HS-5 (cell line): Measurements from ENCODE around the gene CASP8.
"Not testable (repeated sequence)": the region's sequence is repeated elsewhere in the genome, so short reads cannot be mapped to it uniquely, and the experiment has no call there.

Source experiments
- DNase-seq: peaks from one replicate; pipeline ENCODE4 v3.0.0-alpha.2; 2012; ENCODE audit warnings: low read depth

Gene CASP8

DNA sequence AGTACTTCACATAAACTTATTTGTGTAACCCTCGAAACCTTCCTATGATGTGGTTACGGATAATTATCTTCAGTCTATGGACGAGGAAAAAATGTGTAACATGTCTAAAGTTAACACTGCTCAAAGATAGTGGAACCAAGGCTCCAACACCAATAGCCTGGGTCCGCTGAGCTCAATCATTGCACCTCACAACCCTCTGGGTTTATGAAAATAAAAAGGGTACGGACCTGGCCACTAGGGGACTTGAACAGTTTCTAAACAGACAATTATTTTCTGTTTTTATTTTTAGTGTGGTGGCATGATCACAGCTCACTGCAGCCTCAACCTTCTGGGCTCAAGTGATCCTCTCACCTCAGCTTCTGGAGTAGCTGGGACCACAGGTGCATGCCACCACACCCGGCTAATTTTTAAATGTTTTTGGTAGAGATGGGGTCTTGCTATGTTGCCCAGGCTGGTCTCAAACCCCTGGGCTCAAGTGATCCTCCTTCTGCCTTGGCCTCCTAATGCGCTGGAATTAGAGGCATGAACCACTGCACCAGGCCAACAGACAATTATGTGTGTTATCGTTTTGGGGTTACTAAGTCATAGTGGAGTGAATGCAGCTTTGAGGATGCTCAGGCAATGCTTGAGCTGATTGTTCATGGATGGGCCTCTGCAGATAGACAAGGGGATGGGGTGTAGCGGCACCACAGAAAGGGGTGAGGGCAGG, 10.1 kb downstream of the CASP8 start:
- DNase-seq: no peak

DNA sequence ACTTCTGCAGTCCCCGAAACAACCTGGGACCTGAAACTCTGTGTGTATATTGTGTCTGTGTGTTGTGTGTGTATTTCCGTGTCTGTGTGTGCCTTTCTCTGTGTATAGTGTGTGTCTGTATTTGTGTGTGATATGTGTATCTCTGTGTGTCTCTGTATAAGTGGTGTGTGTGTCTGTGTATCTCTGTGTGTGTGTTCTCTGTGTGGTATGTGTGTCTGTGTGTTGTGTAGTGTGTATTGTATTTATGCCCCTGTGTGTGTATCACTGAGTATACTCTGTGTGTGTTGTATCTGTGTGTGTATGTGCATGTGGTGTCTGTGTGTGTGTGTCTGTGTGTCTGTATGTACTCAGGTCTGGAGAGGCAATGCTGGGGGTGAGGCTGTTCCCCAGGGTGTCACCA, 11.6 kb downstream of the CASP8 start:
- DNase-seq: no peak

DNA sequence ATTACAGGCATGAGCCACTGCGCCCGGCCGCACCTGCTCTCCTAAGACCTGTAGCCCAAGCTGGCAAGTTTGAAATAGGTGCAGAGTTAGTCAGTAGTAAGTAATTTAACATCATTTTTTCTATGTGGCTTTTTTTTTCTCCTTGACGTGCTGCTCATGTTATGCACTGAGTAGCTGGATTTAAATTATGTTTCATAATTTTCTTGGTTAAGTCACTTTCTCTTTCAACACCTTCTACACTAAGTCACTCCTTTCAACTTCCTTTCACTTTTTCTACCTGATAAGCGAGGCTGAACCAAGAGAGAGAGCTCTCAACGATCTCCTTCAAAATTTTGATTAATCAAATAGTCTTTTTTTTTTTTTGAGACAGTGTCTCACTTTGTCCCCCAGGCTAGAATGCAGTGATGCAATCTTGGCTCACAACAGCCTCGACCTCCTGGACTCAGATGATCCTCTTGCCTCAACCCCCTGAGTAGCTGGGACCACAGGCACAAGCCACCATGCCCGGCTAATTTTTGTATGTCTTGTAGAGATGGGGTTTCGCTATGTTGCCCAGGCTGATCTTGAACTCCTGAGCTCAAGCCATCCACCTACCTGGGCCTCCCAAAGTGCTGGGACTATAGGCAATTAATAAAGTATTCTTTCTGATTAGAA, 13.1 kb downstream of the CASP8 start:
- no peak for DNase-seq

DNA sequence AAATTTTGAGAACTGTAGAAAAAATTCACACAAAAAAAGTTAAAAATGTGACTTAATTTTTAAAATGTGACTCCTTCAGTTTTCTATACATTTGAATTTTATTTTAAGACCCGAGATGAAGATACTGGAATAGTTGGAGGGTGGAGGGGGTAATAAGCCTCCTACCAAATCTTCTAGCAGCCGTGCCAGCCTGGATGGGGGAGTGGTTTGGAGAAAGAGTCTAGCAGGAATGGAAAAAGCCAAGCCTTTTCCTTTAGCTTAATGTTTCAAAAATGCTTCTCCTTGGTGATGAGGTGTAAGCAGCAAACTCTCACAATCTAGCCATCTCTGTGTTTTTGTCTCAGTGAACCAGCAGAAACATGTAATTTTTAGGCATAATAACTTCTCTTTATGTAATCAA, 14.7 kb downstream of the CASP8 start:
- no peak for DNase-seq

DNA sequence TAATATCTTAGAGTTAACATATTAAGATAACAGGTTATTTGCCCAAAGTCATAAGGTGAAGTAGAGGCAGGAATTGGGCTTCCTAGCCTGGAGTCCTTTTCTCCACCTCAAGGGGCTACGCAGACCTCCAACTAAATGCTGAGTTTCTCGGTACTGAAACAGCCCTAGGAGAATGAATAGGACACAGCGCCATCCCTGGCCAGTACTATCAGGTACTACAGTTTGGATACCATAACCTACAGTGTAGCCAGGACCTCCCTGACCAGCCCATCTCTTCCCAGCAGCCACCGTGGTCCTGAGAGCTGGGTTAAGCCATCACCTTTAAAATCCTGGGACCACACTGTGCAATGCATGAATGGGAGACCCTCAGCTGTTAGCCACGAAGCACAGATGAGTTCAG, 15.7 kb downstream of the CASP8 start:
- DNase-seq: no peak

DNA sequence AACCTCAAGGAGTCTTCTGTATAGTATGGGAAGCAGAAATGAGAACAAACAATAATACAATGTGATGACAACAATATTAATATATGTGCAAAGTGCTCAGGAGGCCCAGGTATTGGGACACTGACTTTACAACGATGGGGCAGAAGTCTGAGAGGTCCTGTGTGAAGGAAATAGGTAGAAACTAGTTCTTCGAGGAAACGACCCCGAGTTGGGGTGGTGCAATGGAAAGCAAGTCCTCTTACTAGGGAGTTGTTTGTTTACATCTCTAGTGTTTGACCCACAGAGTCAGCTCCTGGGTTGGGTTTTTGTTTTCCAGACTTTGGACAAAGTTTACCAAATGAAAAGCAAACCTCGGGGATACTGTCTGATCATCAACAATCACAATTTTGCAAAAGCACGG, 16.2 kb downstream of the CASP8 start:
- no peak for DNase-seq

DNA sequence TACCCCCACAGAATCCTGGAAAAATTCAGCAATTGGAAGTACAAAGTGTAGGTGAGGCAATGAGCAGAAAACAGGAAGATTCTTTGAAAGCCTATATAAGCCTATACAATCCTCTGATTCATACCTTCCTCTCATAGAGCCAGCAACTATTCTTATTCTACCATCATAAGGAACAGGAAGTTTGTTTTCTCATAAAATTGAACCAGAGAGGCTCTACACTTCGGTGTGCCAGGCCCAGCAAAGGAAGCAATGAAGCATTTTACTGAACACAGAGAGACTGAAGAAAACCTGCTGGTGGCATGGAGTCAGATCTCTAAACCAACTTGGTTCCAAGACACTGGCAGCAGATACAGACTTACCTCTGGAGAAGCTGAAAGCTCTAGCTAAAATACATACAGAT, 18.7 kb downstream of the CASP8 start:
- DNase-seq: no peak

DNA sequence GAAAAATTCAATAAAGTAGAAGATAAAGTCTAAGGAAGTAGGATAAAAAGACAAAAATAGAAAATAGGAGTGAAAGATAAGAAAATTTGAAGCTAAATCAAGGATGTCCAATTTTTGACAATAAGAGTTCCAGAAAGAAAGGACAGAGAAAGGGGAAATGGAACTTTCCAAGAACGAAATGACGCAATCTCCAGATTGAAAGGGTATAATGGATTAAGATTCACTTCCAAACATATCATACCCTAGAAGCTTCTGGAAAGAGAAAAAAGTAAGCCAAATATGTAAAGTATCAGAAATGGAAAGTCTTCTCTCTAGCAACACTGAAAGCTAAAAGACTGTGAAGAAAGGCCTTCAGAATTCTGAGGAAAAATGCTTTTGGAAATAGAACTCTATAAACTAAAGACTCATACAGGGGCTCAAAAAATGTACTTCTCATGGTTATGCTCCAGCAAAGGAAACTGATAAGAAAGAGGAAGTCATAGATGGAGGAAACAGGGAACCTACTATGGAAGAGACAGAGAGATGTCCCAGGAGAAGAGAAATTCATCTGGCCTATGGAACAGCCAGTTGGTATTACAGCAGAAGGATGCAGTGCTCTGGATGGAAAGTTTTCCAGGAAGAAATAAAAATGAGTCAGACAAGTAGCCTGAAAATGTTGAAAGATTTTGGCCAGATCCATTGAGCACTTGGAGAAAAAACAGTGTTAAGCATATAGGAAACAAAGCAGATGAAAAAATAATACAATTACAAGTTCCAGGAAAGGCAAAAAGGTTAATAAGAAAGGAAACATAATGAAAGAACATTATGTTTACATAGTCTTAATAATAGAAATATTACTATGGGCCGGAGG, 20.1 kb downstream of the CASP8 start:
- DNase-seq: no peak

DNA sequence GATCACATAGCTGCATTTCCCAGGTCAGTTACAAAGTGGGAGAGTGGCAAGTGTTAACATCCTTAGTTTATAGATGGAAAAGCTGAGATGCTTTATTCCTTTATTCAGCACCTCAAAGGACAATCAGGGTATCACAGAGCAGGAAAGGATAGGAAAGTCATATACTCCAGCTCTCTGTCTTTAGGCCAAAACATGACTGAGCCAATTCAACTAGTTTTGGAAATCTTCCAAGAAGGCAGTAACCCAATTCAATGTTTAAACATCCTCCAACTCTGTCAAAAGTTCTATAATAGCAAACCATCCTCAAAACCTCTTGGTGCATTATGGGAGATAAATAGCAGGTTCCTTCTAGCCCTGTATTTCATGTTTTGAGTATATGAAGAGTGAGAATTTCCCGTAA, 25.2 kb downstream of the CASP8 start:
- no peak for DNase-seq

DNA sequence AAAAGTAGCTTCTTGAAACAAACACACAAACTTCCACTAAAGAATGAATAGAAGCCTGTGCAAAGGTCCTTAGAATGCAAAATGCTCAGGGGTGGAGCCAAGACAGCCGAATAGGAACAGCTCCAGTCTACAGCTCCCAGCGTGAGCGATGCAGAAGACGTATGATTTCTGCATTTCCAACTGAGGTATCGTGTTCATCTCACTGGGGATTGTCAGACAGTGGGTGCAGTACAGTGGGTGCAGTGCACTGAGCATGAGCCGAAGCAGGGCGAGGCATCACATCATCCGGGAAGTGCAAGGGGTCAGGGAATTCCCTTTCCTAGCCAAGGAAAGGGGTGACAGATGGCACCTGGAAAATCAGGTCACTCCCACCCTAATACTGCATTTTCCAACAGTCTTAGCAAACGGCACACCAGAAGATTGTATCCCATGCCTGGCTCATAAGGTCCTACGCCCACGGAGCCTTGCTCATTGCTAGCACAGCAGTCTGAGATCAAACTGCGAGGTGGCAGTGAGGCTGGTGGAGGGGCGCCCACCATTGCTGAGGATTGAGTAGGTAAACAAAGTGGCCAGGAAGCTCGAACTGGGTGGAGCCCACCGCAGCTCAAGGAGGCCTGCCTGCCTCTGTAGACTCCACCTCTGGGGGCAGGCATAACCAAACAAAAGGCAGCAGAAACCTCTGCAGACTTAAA, 30.3 kb downstream of the CASP8 start:
- not testable (repeated sequence) for DNase-seq

DNA sequence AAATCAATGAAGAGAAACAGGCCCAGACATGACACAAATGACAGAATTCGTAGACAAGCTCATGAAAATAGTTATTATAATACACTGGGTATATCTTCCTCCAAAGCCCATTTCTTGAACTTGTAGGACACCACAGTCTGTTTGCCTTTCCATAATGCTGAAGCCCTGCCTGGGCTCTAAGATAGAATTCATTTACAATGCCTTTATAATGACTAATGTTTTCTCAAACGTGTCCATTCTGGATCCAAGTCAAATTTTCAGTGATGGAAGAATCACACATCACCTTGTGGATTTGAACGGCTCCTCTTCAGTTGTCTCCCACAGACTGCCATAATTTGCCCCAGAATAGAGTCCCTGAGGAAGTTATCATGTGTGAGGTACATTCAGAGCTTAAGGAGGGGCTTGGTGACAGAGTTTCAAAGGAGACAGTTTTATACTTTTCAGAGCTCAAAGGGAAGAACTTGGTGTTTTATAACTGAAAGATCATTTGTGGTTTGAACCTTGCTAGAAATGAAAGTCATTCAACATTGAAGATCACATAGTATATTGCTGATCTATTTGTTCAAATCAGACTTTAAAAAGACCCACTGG, 38.2 kb downstream of the CASP8 start:
- no peak for DNase-seq

DNA sequence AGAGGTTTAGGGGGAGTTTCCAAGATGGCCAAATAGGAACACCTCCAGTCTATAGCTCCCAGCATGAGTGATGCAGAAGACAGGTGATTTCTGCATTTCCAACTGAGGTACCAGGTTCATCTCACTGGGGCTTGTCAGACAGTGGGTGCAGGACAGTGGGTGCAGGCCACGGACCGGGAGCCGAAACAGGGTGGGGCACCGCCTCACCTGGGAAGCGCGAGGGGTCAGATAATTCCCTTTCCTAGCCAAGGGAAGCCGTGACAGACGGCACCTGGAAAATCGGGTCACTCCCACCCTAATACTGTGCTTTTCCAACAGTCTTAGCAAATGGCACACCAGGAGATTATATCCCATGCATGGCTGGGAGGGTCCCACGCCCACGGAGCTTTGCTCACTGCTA, 39.6 kb downstream of the CASP8 start:
- not testable (repeated sequence) for DNase-seq

DNA sequence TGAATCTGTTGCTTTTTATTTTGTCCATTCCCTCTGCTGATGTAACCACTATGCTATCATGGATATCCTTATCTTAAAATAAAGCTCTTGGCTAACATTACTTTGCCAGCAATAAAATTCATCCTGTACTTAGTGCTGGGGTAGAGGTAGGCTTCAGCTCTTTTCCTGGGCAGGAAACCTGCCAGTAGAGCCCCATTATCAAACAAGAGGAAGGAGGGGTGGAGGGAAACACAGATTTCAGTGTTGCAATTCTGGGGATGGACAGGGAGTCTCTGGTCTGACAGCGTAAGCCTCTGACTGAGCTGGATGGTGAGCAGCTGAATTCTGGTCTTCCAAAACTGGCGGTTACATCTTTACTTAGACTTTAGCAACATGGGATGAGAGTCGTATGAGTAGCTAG, 47.5 kb downstream of the CASP8 start:
- no peak for DNase-seq

DNA sequence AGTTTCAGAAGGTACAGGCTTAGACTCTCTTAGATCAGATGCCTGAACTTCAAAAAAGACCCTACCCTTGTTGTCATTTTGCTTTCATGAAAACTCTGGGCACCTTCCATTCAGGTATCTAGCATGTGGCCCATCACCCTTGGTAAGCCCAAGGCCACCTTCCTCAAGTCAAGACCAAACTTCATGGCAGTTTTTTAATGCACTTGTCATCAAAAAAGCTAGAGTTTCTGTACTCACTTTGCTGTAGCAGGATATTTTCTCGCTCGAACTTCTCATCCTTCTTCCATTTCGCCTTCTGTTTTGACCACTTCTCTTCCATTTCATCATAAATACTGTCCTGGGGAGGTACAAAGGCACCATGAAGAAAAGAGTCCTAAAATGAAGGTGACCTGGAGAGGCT, 48.6 kb downstream of the CASP8 start:
- no peak for DNase-seq

DNA sequence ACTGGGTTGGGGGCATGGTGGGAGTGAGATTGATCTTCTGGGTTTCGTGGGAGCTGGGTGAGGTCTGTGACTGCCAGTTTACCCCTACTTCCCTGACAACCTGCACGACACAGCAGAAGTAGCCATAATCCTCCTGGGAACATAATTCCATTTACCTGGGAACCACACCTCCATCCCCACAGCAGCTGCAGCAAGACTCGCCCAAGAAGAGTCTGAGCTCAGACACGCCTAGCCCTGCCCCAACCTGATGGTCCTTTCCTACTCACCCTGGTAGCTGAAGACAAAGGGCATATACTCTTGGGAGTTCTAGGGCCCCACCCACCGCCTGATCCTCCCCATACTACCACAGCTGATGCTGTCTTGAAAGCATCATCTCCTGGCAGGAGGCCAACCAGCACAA, 53.0 kb downstream of the CASP8 start:
- no peak for DNase-seq

DNA sequence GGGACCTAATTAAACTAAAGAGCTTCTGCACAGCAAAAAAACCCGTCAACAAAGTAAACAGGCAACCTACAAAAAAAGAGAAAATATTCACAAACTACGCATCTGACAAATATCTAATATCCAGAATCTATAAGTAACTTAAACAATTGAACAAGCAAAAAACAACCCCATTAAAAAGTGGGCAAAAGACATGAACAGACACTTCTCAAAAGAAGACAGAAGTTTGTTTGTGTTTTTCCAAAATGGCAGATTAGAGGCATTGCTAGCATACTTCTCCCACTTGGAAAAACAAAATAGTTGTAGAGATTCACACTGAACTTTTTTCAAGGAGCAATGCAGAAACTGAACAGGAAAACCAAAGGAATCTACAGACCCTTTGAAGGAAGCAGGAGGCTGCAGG, 59.2 kb downstream of the CASP8 start:
- DNase-seq: no peak

DNA sequence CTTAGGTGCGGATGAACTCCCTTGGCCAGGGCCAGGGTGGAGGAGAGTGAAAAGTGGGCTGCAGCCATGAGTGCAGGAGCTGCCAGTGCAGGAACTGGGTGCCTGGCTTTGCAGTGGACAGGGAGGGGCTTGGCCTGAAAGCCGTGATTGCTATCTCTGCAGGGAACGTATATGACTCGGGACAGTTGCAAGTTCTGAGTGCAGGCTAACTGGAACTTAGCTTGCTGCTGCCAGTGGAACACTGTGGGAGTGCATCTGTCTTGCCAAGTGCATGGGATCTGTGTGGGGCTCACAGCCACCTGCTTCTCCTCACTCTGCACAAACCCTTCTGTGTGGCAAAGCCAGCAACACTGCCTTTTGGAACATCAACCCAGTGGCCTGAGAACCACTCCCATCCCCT, 59.9 kb downstream of the CASP8 start:
- no peak for DNase-seq

DNA sequence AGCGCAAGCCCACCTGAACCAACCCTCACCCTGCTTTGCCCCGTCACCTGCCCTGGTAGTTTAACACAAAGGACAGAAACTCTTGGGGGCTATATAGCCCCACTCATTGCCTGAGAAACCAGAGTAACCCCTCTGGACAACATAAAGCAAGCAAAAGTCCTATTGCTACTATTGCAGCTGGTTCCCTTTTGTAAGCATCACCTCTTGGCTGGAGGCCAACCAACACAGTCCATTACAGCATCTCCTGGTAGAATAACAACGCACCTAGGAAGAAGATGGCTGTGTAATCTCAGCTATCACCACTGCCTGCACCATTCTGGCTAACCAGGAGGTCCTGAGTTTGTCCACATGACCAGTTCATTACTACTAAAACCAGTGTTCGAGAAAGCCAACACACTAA, 60.4 kb downstream of the CASP8 start:
- DNase-seq: no peak

DNA sequence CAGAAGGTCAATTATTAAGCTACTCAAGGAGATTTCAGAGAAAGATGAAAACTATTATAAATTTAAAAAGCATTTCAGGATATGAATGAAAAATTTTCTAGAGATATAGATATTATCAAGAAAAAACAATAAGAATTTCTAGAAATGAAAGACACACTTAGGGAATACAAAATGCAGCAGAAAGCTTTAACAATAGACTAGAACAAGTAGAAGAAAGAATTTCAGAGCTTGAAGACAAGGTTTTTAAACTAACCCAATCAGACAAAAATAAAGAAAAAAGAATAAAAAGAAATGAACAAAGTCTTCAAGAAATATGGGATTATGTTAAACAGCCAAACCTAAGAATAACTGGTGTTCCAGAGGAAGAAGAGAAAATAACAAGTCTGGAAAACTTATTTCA, 62.4 kb downstream of the CASP8 start:
- DNase-seq: no peak

DNA sequence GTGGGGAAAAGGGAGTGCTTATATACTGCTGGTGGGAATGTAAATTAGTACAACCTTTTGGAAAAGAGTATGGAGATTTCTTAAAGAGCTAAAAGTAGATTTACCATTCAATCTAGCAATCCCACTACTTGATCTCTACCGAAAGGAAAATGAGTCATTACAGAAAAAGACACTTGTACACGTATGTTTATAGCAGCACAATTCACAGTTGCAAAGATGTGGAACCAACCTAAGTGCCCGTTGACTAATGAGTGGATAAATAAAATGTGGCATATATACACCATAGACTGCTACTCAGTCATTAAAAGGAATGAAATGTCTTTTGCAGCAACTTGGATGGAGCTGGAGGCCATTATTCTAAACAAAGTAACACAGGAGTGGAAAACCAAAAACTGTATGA, 67.3 kb downstream of the CASP8 start:
- no peak for DNase-seq

DNA sequence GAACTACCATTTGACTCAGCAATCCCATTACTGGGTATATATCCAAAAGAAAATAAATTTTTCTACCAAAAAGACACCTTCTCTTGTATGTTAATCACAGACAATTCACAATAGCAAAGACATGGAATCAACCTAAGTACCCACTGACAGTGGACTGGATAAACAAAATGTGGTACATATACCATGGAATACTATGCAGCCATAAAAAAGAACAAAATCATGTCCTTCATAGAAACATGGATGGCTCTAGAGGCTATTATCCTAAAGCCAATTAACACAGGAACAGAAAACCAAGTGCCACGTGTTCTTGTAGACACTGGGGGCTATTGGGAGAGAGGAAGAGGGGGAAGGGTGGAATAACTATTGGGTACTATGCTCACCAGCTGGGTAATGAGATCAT, 69.1 kb downstream of the CASP8 start:
- no peak for DNase-seq
